GM21447 (cell line): ENCODE results near the gene SRGN.
"Not testable (repeated sequence)": the region's sequence is repeated elsewhere in the genome, so short reads cannot be mapped to it uniquely, and the experiment has no call there.

Source experiments
- ATAC-seq: cut with Tn5 transposase; IDR thresholded peaks from one replicate; pipeline ENCODE4 v1.9.1; 2021; ENCODE audit not compliant: unreplicated experiment

SRGN gene, protein sequence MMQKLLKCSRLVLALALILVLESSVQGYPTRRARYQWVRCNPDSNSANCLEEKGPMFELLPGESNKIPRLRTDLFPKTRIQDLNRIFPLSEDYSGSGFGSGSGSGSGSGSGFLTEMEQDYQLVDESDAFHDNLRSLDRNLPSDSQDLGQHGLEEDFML

DNA sequence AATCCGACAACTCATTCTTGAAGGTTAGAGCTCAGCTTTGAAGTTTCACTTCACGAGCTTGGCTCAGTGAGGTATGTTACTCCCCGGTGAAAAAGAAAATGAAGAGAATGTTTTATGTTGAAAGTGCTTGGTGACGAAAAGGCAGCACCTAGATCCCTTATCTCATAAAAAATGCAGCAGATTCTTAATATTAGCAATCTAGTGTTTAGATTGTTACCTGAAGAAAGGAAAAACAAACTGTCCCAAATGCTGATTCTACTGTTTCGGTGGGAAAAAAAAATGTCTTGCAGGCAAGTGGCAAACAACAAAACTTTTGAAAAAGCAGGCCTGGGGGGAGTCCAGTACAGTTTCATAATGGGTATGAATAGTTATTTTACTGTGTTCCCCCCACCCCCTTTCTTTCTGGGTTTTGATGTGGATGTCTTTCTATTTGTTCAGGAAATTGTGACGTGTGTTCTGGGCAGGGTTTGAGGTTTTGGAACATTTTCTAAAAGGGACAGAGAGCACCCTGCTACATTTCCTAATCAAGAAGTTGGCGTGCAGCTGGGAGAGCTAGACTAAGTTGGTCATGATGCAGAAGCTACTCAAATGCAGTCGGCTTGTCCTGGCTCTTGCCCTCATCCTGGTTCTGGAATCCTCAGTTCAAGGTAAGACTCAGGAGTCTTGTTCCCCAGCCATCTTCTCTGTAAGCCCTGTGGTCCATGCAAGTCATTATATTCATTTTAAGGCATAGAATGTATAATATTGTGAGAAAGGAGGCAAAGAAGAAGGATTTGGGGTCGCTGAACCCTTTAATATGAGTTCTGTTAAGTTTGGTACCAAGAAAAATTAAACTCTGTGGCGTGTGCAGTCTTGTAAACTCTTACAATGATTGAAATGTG is at the start of gene SRGN:
Gene SRGN, plus strand, starts transcription at position 514 of the 881 bp plus-strand sequence. Its CDS starts 55 bp downstream, at position 569.
- ATAC-seq, result peak; percentile 67

DNA sequence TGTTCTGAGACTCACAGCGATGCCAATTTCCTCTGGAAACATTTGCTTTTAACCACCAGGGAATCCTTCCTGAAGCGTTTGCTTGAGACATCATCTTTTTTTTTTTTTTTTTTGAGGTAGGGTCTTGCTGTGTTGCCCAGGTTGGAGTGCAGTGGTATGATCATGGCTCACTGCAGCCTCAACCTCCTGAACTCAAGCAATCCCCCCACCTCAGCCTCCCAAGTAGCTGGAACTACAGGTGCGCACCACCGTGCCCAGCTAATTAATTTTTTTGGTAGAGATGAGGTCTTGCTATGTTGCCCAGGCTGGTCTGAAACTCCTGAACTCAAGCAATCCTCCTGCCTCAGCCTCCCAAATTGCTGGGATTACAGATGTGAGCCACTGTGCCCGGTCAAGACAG is 47.0 kb upstream of the SRGN start:
- not testable (repeated sequence) for ATAC-seq

DNA sequence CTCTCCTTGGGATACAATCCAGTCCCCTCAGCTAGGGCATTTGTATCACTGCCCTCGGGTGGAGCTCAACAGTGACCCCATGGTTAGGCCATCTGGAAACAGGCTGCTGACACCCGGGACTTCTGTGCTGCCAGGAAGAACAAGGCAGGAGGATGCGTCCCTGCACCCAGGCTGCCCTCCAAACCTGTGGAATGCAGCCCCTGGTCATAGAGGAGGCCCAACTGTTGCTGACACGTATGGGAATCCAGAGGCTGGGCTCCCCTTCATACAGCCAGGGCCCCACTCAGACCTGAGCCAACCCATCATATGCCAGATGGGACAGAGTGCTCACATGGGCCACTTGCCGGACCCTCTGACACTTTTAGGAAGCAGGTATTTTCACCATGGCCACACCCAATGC is 45.5 kb upstream of the SRGN start:
- ATAC-seq, result no peak

DNA sequence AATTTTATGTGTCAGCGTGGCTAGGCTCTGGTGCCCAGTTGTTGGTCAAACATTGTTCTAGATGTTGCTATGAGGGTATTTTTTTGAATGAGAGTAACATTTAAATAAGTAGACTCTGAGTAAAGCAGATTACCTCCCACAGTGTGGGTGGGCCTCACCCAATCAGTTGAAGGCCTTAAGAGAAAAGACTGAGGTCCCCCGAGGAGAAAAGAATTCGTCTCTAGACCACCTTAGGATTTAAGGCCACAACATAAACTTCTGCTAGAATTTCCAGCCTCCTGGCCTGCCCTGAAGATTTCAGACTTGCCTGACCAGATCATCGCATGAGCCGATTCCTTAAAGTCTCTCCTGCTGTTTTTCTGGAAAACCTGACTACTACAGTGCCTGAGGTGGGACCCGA is 45.1 kb upstream of the SRGN start:
- ATAC-seq, result no peak

DNA sequence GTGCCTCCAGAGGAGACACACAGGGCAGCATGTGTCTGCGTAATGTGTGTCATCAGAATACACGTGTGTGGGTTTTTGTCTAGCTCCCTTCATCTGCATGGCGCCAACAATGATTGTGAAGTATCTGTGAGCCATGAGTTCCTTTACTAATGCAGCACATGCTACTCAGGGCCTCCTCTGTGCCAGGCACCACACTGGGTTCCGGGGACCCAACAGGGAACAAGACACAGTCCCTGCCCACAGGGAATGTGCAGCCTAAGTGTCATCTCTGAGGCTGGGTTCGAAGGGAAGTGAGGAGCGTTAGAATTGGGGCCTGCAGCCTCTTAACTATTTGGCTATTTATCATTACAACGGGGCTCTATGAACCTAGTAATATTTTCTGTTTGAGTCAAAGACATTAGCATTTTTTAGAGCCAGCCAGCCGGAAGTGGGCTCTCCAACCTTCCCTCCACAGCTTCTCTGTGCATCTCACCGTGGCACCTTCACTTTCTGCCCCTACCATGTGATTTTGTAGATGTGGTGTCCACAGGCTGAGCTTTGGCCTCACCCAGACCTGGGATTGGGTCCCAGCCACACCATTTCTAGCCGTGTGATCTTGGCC is 43.9 kb upstream of the SRGN start:
- ATAC-seq, result peak; percentile 67

DNA sequence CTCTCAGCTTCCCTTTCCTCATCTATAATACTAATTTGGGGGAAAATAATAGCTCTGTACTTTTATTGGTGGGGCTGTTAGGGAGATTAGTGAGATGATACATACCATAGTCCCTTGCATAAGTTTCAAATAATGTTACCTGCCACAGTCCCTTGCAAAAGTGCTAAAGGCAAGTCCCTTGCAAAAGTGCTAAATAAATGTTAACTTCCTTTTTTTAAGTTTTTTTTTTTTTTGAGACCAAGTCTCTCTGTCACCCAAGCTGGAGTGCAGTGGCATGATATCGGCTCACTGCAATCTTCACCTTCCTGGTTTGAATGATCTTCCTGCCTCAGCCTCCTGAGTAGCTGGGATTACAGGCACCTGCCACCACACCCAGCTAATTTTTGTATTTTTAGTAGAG is 43.4 kb upstream of the SRGN start:
- peak; percentile 19 for ATAC-seq

DNA sequence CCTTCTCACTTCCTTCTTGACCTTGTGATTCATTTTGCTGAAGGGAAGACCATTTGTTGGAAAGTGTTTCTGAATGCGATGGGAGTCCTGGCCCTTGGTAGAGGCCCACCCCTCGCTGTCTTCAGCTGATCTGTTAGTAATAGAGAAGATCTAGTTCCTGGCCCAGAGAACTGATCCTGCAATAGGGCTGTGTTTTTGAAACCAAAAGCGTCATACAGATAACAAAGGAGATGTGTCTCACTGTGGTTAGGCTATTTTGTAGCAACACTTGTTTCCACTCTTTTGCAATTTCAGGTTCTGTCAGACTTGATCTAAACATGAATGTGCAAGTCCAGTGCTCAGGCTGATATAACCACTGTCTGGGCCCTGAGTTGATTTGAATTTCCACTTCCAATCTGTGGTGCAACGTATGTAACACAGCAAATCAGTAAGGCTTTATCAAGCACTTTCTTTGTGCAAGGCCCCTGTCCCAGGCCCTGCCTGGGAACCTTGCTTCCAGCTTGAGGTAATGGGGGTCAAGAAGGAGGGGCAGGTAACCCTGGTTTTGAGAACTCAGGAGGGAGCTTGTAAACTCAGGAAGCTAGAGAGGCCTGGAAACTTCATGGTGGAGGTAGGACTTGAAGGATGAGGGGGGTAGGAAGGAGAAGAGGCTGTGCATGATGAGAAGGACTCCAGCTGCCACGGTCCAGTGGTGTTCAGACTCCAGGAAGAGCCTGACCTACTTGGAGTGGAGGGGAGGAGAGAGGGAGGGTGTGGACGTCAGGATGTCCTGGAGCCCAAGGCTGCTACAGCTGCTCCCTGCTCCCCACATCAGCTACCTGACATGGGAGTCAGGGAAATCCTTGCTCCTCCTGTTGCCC is 42.2 kb upstream of the SRGN start:
- peak; percentile 57 for ATAC-seq

DNA sequence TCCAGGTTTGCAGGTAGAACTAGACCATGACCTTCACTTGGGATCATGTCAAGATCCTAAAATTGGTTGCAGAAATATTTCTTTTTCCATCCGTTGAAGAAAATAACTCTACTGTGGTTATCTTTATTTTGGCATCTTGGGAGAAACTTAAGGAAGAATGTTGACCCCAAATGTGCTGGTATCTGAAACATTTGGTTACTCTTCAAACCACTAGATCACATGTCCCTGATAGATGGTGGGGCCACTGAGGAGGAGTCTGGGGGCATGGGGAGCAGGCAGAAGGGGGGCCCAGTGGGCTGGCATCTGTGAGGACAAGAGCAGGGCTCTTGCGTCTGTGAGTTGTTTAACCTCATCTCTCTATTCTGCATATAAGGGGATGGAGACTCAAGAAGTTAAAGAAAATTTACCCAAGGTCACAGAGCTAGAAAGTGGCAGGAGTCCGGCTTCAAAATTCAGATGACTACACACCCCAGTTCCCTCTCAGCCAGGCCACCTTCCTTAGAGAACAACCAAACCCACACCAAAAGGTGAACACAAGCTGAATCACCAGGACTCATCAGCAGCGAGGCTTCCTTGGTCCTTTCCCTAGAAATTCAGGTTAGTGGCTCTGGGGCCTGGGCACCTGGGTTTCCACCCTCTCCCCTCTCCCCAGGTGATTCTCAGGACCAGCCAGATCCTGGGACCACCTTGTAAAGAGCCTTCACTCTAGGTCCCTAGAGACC is 40.6 kb upstream of the SRGN start:
- ATAC-seq, result no peak

DNA sequence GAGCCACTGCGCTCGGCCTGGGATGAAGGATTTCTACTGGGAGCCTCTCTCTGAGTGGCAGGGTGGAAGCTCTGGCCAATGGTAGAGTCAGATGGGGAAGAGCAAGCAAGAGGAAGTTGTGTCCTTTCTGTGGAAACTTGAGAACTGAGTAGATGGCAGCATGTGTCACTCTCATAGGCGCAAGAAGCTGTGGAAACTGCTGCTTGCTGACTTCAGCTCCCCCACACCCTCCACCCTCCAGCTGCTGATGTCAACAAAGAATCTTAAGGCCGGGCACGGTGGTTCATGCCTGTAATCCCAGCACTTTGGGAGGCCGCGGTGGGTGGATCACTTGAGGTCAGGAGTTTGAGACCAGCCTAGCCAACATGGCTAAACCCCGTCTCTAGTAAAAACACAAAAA is 39.8 kb upstream of the SRGN start:
- no peak for ATAC-seq

DNA sequence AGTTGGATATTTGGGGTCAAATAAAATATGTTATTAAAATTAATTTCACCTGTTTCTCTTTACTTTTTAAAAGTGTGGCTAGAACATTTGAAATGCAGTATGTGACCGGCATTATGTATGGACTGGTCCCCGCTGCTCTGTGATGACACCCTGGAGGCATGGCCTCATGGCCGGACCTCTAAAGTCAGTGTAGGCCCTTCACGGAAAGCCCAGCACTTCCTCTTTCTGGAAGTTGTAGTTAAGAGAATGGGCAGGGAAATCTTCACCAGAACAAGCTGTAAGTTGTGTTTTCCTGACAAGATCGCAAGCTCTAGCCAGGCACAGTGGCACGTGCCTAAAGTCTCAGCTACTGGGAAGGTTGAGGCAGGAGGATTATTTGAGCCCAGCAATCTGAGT is 38.3 kb upstream of the SRGN start:
- ATAC-seq, result no peak

DNA sequence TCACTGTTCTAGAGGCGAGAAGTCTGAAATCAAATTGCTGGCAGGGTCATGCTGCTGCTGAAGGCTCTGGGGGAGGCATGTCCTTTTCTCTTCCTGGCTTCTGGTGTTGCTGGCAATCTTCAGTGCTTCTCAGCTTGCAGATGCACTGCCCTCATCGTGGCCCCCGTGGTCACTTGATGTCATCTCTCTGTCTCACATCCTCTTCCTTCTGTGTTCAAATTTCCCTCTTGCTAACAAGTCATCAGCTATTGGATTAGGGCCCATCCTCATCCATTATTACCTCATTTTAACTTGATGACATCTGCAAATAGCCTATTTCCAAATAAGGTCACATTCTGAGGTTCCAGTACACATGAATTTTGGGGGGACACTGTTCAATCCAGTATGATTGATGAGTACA is 36.6 kb upstream of the SRGN start:
- ATAC-seq, result peak; percentile 50

DNA sequence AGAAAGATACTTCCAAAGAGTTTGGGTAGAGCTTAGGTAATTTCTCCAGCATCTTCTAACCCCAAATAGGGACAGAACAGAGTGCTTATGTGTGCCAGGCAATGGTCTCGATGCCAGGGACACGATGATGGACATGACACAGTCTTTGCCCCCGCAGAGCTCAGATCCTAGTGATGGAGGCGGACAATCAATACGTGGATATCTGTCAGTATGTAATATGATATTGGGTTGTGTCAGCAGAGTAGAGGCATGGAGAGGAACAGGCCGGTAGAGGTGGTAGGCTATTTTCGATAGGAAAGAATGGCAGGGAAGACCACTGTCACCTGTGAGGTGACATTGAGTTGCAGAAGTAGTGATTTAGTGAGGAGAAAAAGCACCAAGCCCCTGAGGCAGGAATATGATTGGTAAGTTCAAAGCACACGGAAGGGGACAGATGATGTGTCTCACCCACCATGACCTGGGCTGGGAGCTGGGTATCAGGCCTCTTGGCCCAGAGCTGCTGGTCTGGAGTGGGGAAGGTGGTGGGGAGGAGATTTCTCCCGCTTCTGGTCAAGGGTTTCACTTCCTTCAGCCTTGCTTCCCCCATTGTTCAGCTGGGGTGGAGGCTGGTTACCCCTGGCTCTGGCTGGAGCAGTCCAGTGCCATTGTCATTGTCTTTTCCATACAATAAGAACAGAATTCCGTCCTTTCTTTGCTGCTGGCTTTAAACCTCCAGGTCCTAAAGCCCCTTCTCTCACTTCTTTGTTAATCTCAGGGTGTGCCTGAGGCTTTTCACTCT is 36.0 kb upstream of the SRGN start:
- ATAC-seq, result no peak

DNA sequence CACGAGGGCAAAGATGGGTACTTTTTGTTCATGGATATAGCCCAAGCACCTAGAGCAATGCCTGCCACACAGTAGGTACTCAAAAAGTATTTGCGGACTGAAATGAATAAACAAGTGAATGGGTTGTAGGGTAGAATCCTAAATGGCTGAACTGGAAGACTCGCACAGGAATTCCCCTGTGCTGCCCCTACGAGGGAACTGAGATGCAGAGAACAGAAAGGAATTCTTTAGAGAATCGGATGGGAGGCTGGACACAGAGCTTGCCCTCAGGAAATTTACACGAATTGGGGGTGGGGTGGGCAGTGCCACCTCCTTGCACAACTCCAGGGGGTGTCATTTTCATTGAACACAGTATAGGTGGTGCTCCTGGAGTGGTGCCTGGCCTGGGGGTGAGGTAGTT is 35.2 kb upstream of the SRGN start:
- no peak for ATAC-seq

DNA sequence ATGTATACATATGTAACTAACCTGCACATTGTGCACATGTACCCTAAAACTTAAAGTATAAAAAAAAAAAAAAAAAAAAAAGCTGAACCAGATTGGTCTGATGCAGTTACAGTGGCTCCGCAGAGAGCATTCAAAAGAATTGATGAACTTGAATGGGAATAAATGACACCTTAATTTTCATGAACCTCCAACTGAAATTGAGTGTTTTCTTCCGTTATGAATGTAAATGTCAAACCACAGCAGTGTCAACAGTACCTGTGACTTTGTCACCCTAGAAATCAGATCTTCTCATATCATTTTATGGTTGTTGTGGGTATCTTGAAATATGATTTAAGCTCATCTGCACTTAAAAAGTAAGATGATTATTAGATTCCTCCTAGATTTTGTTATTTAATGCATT is 32.7 kb upstream of the SRGN start:
- no peak for ATAC-seq

DNA sequence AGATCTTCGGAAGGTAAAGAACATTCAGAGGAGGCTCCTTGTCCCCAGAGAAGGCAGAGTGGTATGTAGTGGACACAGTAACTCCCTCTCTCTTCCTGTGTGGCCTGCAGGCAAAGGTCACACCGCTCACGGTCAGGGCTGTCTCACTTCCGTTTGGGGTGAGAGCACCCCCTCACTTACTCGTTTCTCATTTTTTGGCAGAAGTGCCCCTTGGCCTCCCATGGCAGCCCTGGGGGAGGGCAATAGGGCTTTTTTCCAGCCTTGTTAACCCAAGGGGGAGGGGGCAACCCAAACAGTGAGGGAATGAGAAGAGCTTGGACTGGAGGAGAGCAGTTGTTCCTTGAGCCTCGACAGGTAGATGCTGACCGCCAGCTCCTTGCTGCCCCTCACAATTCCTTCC is 31.8 kb upstream of the SRGN start:
- ATAC-seq, result no peak

DNA sequence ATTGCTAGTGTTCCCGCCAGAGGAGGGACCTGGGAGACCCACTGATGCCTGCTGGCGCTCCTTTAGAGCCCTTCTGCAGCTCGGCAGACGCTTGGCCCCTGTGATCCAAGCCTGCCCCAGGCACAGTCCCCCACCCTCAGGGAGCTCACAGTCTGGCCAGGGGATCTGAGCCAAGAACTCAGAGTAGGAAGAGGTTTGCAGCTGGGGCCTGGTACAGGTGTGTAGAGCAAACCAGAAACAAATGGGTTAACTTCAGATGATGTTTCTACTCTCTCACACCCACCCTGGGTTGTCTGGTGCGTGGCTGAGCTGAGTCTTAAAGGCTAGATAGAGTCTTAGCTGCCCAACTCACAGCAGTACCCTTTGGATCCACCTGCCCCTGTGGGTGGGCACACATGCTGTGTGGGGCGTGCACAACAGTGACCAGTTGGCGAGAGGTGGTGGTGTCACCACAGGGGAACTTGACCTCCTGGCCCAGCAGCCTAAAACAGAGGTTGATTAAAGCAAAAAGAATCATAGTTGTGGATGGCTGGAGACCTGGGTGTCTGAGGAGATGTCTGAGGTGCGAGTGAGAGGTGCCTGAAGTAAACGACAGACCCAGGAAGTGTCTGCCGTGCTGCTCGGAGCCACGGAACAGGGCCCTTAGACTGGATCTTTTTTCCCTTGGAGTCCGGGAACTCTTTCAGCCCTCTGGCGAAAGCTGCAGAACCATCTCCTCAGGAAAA is 31.2 kb upstream of the SRGN start:
- no peak for ATAC-seq

DNA sequence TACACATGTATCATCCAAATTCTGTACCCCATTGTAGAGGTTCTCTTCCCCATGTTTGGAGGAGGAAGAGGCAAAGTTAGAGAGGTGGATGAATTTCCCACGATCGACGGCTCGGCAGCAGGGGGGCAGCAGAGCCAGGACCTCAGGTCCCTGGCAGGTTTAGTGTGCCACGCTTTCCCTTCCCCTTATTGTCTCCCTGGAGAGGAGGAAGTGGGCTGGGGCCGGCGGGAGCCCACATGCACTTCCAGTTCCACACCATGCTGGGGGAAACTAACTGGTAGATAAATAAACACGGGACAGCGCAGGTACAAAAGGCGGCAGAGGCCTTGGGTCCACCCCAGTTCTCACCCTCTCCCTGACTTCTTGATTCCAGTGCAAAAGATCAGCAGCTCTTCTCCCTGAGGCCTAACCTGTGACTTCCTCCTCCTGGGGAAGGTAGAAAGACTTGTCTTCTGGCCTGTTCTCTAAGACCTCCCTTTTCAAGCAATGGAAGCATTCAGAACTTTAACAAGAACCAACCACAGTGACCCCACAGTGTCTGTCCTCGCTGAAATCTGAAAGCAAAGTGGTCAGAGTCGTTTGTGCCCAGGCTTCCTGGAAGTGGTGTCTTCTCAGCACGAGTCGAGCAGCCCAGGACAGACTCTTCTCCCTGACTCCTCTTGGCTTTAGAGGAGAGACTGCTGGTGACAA is 30.5 kb upstream of the SRGN start:
- no peak for ATAC-seq

DNA sequence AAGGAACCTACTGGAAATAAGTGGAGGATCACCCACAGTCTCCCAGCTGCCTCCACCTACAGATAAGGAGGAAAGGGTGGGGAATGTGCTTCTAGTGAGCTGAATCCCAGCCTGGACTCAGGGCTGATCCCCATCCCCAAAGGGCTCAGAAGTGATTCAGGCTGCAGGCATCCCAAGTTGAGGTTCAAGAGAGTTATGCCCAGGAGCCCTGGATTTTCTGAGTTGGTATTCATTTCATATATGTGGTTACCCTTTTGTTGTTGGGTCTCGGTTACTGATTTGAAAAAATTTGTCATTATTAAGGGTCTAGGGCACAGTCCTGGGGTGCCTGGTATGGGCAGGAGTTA is 30.0 kb upstream of the SRGN start:
- ATAC-seq, result no peak
